MCF 10A (cell line): Measurements from ENCODE around the gene LILRB3. TPM values are rescaled to one million over a fixed set of nuclear protein-coding genes. Genes with fewer than 3 reads are reported as not detected.

Experiments used
- BruUV-seq: library from RNA; stranded (reverse); fragments of 400-500 nt; replicated peaks from 2 replicates; lab custom pipeline; 2021; lab: Mats Ljungman, UMichigan
- CTCF ChIA-PET: fragments of 300-600 bp; sonication (Branson Sonifier 250); formaldehyde crosslinking; extraction: SDS; loops from one replicate; lab custom pipeline; 2021; ENCODE audit warnings: antibody characterized with exemption, inconsistent platforms; lab: Yijun Ruan, JAX
- POLR2A ChIA-PET: fragments of 300-600, 350-650 bp; sonication (Branson Sonifier 250); formaldehyde crosslinking; extraction: SDS; loops from one replicate; lab custom pipeline; 2020; ENCODE audit warnings: antibody characterized with exemption, inconsistent platforms; lab: Yijun Ruan, JAX
- DNase-seq: peaks from one replicate; pipeline ENCODE4 v3.0.0-alpha.2; 2018; ENCODE audit not compliant: unreplicated experiment
- H3K27ac Mint-ChIP-seq: one replicate; pipeline ENCODE4 v1.8.0; 2022; ENCODE audit warnings: mild to moderate bottlenecking, low read depth, mixed read lengths; ENCODE audit not compliant: unreplicated experiment
- H3K27me3 Mint-ChIP-seq: one replicate; pipeline ENCODE4 v1.8.0; 2022; ENCODE audit warnings: mixed read lengths; ENCODE audit not compliant: insufficient read depth, unreplicated experiment
- H3K36me3 Mint-ChIP-seq: one replicate; pipeline ENCODE4 v1.8.0; 2022; ENCODE audit warnings: mild to moderate bottlenecking, moderate library complexity, mixed read lengths; ENCODE audit not compliant: insufficient read depth, unreplicated experiment
- H3K4me1 Mint-ChIP-seq: one replicate; pipeline ENCODE4 v1.8.0; 2022; ENCODE audit warnings: mixed read lengths; ENCODE audit not compliant: insufficient read depth, unreplicated experiment
- H3K4me3 Mint-ChIP-seq: one replicate; pipeline ENCODE4 v1.8.0; 2022; ENCODE audit warnings: mild to moderate bottlenecking, moderate library complexity, mixed read lengths; ENCODE audit not compliant: unreplicated experiment
- H3K9me3 Mint-ChIP-seq: one replicate; pipeline ENCODE4 v1.8.0; 2022; ENCODE audit warnings: mixed read lengths; ENCODE audit not compliant: unreplicated experiment
- intact Hi-C: fragments of 100-400 bp; cut with micrococcal nuclease; formaldehyde crosslinking; loops from 2 replicates; pipeline ENCODE4 v1.14.1; 2022
- total RNA-seq: library from RNA; stranded (reverse); gene quantifications from 2 replicates; pipeline ENCODE4 v1.2.3, GENCODE V29; 2022
- TF ChIP-seq, protein P1 (sequence below): fragments of 200-600 bp; IDR thresholded peaks from one replicate; pipeline ENCODE4 v1.8.0; 2022; ENCODE audit warnings: antibody characterized with exemption, mild to moderate bottlenecking; ENCODE audit not compliant: unreplicated experiment

The LILRB3 gene
- total RNA-seq, 1 experiment from 2014 or later = not detected

DNA sequence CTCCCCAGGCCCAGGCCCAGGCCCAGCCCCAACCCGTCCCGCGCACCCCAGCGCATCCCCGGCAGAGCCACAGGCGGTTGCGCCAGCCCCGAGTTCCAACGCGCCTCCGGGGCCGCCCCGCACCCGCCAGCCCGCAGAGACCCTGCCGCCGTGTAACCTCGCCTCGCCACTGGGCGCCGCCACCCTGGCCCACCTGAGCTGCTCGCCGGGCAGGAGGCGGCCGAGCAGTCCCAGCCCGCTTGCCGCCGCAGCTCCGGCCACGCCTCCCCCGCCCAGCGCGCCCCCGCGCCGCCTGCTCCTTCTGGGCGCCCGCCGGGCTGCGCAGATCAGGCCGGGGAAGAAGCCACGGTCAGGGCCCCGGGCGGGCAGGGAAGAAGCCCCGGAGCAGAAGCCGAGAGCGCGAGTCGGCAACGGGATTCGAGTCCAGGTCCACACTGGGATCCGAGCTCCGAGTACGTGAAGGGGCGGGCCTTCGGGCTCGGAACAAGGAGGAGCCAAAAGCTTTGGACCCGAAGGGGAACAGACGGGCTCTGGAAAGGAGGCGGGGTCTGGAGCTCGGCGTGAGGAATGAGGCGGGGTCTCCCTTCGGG, 33.6 kb downstream of the LILRB3 start, which contains the start of gene MBOAT7:
TSS of gene MBOAT7 (minus strand) at position 436 of the 590 bp plus-strand sequence. CDS start 1,072 bp downstream, outside the sequence.
- H3K27me3 Mint-ChIP-seq = no peaks in the 10 kb centered on the region
- ChIA-PET POLR2A (interaction anchor here (0.6 to 9.1 kb wide), 15 partner anchors 13 to 1465 kb away, joined by 3 to 324 read pairs (median 7); partner anchors contain the start of genes CNOT3, LENG1, LENG8 and LENG9), CTCF (interaction anchor here (0.6 to 2.4 kb wide), 13 partner anchors 9 to 1315 kb away, joined by 3 to 14 read pairs (median 3); partner anchors contain the start of genes RPS9 and TMC4)
- TF ChIP-seq, protein P1, sequence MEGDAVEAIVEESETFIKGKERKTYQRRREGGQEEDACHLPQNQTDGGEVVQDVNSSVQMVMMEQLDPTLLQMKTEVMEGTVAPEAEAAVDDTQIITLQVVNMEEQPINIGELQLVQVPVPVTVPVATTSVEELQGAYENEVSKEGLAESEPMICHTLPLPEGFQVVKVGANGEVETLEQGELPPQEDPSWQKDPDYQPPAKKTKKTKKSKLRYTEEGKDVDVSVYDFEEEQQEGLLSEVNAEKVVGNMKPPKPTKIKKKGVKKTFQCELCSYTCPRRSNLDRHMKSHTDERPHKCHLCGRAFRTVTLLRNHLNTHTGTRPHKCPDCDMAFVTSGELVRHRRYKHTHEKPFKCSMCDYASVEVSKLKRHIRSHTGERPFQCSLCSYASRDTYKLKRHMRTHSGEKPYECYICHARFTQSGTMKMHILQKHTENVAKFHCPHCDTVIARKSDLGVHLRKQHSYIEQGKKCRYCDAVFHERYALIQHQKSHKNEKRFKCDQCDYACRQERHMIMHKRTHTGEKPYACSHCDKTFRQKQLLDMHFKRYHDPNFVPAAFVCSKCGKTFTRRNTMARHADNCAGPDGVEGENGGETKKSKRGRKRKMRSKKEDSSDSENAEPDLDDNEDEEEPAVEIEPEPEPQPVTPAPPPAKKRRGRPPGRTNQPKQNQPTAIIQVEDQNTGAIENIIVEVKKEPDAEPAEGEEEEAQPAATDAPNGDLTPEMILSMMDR = no peak
- peaks cover 54% of the 10 kb centered on the region for H3K36me3 Mint-ChIP-seq
- H3K27ac Mint-ChIP-seq = peak within 1 kb of the TSS; percentile 100
- no peaks in the 10 kb centered on the region for H3K9me3 Mint-ChIP-seq
- no peak for DNase-seq
- H3K4me3 Mint-ChIP-seq = peak within 1 kb of the TSS; percentile 85
- no TSS peak for BruUV-seq
- intact Hi-C loops = loop anchor here (1.0 to 2.0 kb wide), 2 partner anchors 42 to 52 kb away; partner anchors contain the start of gene CNOT3
- peaks cover 20% of the 10 kb centered on the region for H3K4me1 Mint-ChIP-seq

DNA sequence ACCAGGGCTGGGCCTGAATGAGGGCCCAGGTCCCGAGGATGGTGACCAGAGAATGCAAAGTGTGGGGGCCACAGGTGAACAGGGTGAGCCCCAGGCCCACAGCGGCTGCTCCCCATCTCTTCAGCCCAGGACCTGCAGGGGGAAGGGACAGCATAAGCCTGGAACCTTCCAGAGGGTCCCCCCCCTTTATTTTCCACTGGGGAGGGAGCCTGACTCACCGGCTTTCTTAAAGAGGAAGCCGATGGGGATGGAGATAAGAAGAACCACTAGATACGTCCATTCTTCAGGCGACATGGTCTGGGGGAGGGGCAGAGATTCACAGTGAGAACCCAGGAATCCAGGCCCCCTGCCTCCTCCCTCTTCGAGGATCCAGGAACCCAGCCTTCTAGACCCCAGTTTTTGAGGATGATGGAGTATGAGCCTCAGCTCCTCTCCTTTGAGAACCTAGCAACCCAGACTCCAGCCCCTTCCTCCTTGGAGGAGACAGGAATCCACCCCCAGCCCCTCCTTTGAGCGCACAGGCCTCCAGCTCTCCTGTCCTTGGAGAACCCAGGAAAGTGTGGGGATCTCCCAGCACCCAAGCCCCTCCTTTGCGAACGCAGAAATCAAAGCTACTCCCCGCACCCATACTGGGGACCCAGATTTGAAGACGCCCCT, 34.5 kb downstream of the LILRB3 start:
- intact Hi-C loops = loop anchor here (2.0 kb wide), 1 partner anchor 52 kb away; the partner anchor contains the start of gene CNOT3
- H3K36me3 Mint-ChIP-seq = peaks cover 52% of the 10 kb centered on the region

DNA sequence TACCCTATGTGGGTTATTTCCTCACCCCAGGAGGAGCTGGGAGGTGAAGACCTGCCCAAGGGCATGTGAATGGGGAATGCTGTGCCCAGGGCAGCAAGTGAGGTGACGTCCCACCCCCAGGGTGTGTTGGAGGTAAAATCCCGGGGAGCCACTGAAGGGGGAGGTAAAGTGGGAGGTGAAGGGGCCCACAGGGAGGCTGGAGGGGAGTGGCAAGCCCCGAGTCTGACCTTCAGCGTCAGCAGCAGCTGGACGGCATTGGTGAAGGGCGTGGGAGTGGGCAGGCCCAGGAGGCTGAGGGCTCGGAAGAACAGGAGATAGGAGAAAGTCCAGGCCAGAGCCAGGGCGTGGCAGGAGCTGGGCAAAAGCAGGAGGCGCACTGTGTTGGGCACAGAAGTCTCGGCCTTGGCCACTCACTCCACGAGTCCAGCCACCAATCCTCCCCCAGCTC, 35.8 kb downstream of the LILRB3 start:
- Mint-ChIP-seq H3K27ac (peak overlapping the region; percentile 78), H3K4me3 (peak overlapping the region; percentile 85), H3K36me3 (peaks cover 43% of the 10 kb centered on the region), H3K9me3 (no peaks in the 10 kb centered on the region), H3K27me3 (no peaks in the 10 kb centered on the region), H3K4me1 (peaks cover 15% of the 10 kb centered on the region)
- BruUV-seq = no TSS peak
- POLR2A ChIA-PET = interaction anchor here (3.1 to 9.1 kb wide), 3 partner anchors 10 to 17 kb away, joined by 17 to 324 read pairs (median 24); partner anchors contain the start of genes RPS9 and TMC4
- no peak for DNase-seq
- TF ChIP-seq, protein P1 = no peak
- CTCF ChIA-PET = interaction anchor here (0.5 to 2.1 kb wide), 12 partner anchors 14 to 874 kb away, joined by 3 to 12 read pairs (median 4); partner anchors contain the start of genes LENG1 and TMC4
- intact Hi-C loops = no loop called here

More for the DNA sequence above, 34.5 kb downstream of the LILRB3 start:
- TF ChIP-seq, protein P1 = no peak
- H3K4me3 Mint-ChIP-seq = peak overlapping the region; percentile 85
- peak overlapping the region; percentile 100 for H3K27ac Mint-ChIP-seq
- CTCF ChIA-PET = interaction anchor here (0.6 to 2.4 kb wide), 12 partner anchors 10 to 959 kb away, joined by 3 to 14 read pairs (median 3); partner anchors contain the start of gene TMC4
- BruUV-seq = no TSS peak
- H3K9me3 Mint-ChIP-seq = no peaks in the 10 kb centered on the region
- no peaks in the 10 kb centered on the region for H3K27me3 Mint-ChIP-seq
- H3K4me1 Mint-ChIP-seq = peaks cover 20% of the 10 kb centered on the region
- POLR2A ChIA-PET = interaction anchor here (0.7 to 9.1 kb wide), 9 partner anchors 12 to 1466 kb away, joined by 3 to 324 read pairs (median 17); partner anchors contain the start of genes CNOT3, LENG1, MYADM and PPP1R12C
- DNase-seq = peak; percentile 13
